HepG2 (cell line): ENCODE results near the gene PLA1A. TPM values are rescaled to one million over a fixed set of nuclear protein-coding genes. Genes with fewer than 3 reads are reported as not detected.
"Not testable (repeated sequence)": the region's sequence is repeated elsewhere in the genome, so short reads cannot be mapped to it uniquely, and the experiment has no call there.

ENCODE experiments used
- ATAC-seq: fragments of 200-7000 bp; cut with Tn5 transposase; 3 replicates; pipeline ENCODE4 v1.9.1; 2020; ENCODE audit warnings: mild to moderate bottlenecking, moderate library complexity
- BruUV-seq: library from RNA; stranded (reverse); fragments of 400-500 nt; replicated peaks from 2 replicates; lab custom pipeline; 2021; lab: Mats Ljungman, UMichigan
- CTCF ChIA-PET: fragments of 300-600 bp; formaldehyde crosslinking; extraction: SDS; loops from one replicate; lab custom pipeline; 2021; ENCODE audit warnings: low total read pairs, inconsistent platforms, low intra/inter-chr PET ratio; lab: Yijun Ruan, JAX
- POLR2A ChIA-PET: fragments of 350-600 bp; sonication (Branson Sonifier 250); formaldehyde crosslinking; loops from one replicate; lab custom pipeline; 2020; ENCODE audit warnings: antibody characterized with exemption, inconsistent platforms; lab: Yijun Ruan, JAX
- DNase-seq: peaks from one replicate; pipeline ENCODE4 v3.0.0-alpha.2; 2015; ENCODE audit warnings: low spot score
- FAIRE-seq: peaks from 3 replicates; lab custom pipeline; 2011; peaks lifted over from hg19 to GRCh38; lab: Jason Lieb, UNC
- H2AFZ ChIP-seq: one replicate; pipeline ENCODE4 v1.6.1; 2011; ENCODE audit warnings: low read length, inconsistent platforms
- H3K27ac ChIP-seq: fragments of 300-600 bp; 3 replicates; pipeline ENCODE4 v1.8.0; 2011; ENCODE audit warnings: mixed run types, mild to moderate bottlenecking, mixed read lengths, low read length, inconsistent platforms; ENCODE audit not compliant: insufficient read depth; ENCODE audit errors: extremely low read length
- H3K27me3 ChIP-seq, 2 experiments: fragments of 200-600 bp in 1 of 2; 2 replicates in 1 of 2; 3 replicates in 1 of 2; pipeline versions ENCODE4 v1.6.0 to v1.8.0; 2011; ENCODE audit warnings: low read length in 2 of 2, mild to moderate bottlenecking in 2 of 2, moderate library complexity in 2 of 2, inconsistent platforms in 1 of 2; ENCODE audit not compliant: insufficient read depth in 2 of 2, control insufficient read depth in 1 of 2
- H3K36me3 ChIP-seq, 2 experiments: fragments of 200-600 bp in 1 of 2; replicated peaks in 1 of 2; 2 replicates in 1 of 2; 3 replicates in 1 of 2; pipeline versions ENCODE4 v1.5.1 to v1.8.0; 2011; ENCODE audit warnings: low read length in 2 of 2, inconsistent platforms in 1 of 2; ENCODE audit not compliant: insufficient read depth in 2 of 2, control insufficient read depth in 1 of 2
- H3K4me1 ChIP-seq: 2 replicates; pipeline ENCODE4 v1.5.1; 2012; ENCODE audit warnings: low read length, inconsistent platforms; ENCODE audit not compliant: insufficient read depth
- H3K4me2 ChIP-seq: 2 replicates; pipeline ENCODE4 v1.6.0; 2011; ENCODE audit warnings: low read depth, low read length, inconsistent platforms
- H3K4me3 ChIP-seq, 3 experiments: fragments of 200-600 bp in 1 of 3; sonication (generic), shearing (Covaris generic) in 1 of 3; replicated peaks in 1 of 3; 2 replicates each; pipeline ENCODE4 v1.5.1; 2011 to 2016; ENCODE audit warnings: low read length in 3 of 3, inconsistent platforms in 2 of 3, low read depth in 2 of 3, mild to moderate bottlenecking in 2 of 3, control low read depth in 1 of 3, mixed read lengths in 1 of 3; ENCODE audit not compliant: insufficient read depth in 1 of 3
- H3K79me2 ChIP-seq: one replicate; pipeline ENCODE4 v1.6.1; 2011; ENCODE audit warnings: low read length, inconsistent platforms; ENCODE audit not compliant: insufficient read depth
- H3K9ac ChIP-seq: 2 replicates; pipeline ENCODE4 v1.6.0; 2011; ENCODE audit warnings: mild to moderate bottlenecking, low read depth, low read length, inconsistent platforms; ENCODE audit not compliant: insufficient read depth
- H3K9me3 ChIP-seq: 2 replicates; pipeline ENCODE4 v1.5.1; 2012; ENCODE audit warnings: mild to moderate bottlenecking, low read length
- H4K20me1 ChIP-seq: 2 replicates; pipeline ENCODE4 v1.6.0; 2011; ENCODE audit warnings: inconsistent platforms, mild to moderate bottlenecking, low read length, moderate library complexity; ENCODE audit not compliant: insufficient read depth
- CERS6 ChIP-seq: sonication (generic); formaldehyde crosslinking; IDR thresholded peaks from 2 replicates; pipeline ENCODE4 v1.5.0; 2020; ENCODE audit warnings: missing genetic modification reagents
- MEIS1 ChIP-seq: sonication (generic); formaldehyde crosslinking; IDR thresholded peaks from 2 replicates; pipeline ENCODE4 v1.9.0; 2021; ENCODE audit warnings: mild to moderate bottlenecking, missing genetic modification reagents, moderate library complexity, borderline replicate concordance
- WGBS: methylation state at CpG from one replicate; pipeline ENCODE4 v1.1.6; 2017; ENCODE audit warnings: low lambda C conversion rate; 5-methylcytosine and 5-hydroxymethylcytosine counted together
- in situ Hi-C: cut with HindIII; loops from 2 replicates; pipeline ENCODE4 v1.10.0; 2017; ENCODE audit warnings: low pct_unique_long_range_greater_than_20kb; ENCODE audit not compliant: extremely low pct_ligation_motif_present
- intact Hi-C: fragments of 100-400 bp; cut with micrococcal nuclease; formaldehyde crosslinking; loops from one replicate; pipeline ENCODE4 v1.10.0; 2022; ENCODE audit not compliant: unreplicated experiment
- polyA plus RNA-seq, 8 experiments: library from polyadenylated mRNA; depleted of rRNA in 3 of 8; stranded (reverse) in 7 of 8; unstranded in 1 of 8; fragments of >200 nt; fragmentation: Illumina TruSeq in 4 of 8; extraction: Trizol in 4 of 8; gene quantifications; 2 replicates each; pipeline versions ENCODE4 v1.2.1 to v1.2.3, GENCODE V29; 2011 to 2016; ENCODE audit warnings: low read depth in 4 of 8, missing spikeins in 1 of 8, mixed read lengths in 1 of 8; ENCODE audit not compliant: insufficient read depth in 1 of 8
- total RNA-seq, 5 experiments: library from RNA; depleted of rRNA; stranded (reverse); fragments of >200 nt; fragmentation: Illumina TruSeq; extraction: Trizol; gene quantifications; 2 replicates each; pipeline ENCODE4 v1.2.3, GENCODE V29; 2016; ENCODE audit warnings: low read depth in 1 of 5

PLA1A gene
- total and polyA plus RNA-seq, 2 of the 13 experiments (the other 11 are each of a cell fraction or from before 2014, with no cell fraction given): 0.11 to 0.18 TPM

- TF ChIP-seq MEIS1 (CRISPR knock-in tag): no peak
- no peak for TF ChIP-seq CERS6 (CRISPR knock-in tag)
Measured at GRCh38 chr3:119677641-119677934, 79.9 kb downstream of the PLA1A start (continued).

- POLR2A ChIA-PET: not testable (repeated sequence)
Measured at GRCh38 chr3:119678209-119678608, 80.5 kb downstream of the PLA1A start.

More at GRCh38 chr3:119678209-119678608, 80.5 kb downstream of the PLA1A start:
- peaks cover 3 to 13% of the 10 kb centered on the region in 2 experiments; a peak in 3 of 5 replicates for H3K36me3 ChIP-seq
- H3K9me3 ChIP-seq, intact Hi-C loops, DNase-seq, H3K4me3 ChIP-seq, FAIRE-seq, ATAC-seq, H2AFZ ChIP-seq, H3K27me3 ChIP-seq, H3K9ac ChIP-seq, H3K4me2 ChIP-seq, CTCF ChIA-PET, H3K79me2 ChIP-seq, H4K20me1 ChIP-seq, BruUV-seq, H3K27ac ChIP-seq: not testable (repeated sequence)
- in situ Hi-C loops: loop anchor here (25.0 kb wide), 3 partner anchors 266 to 791 kb away; partner anchors contain the start of gene TEX55
- H3K4me1 ChIP-seq: peaks cover 16% of the 10 kb centered on the region
- WGBS: 83% methylated on average over 10 of the region's 10 CpGs

Other genes starting within 250 kb of the PLA1A start
- gene TMEM39A, start 134.3 kb upstream of the PLA1A start, total RNA-seq (2016; rRNA removed; fragmentation: Illumina TruSeq; extraction: Trizol): 32.9 and 55.8 TPM in 2 replicates
- gene TMEM39A, start 134.3 kb upstream of the PLA1A start, polyA plus RNA-seq (2011; rRNA removed): 56.8 and 64.9 TPM in 2 replicates
- 14.2 and 22.9 TPM in 2 replicates for gene POGLUT1, start 128.9 kb upstream of the PLA1A start, total RNA-seq (2016; rRNA removed; fragmentation: Illumina TruSeq; extraction: Trizol)
- gene POGLUT1, start 128.9 kb upstream of the PLA1A start, polyA plus RNA-seq (2011; rRNA removed): 12.9 and 15.3 TPM in 2 replicates
- 77.8 and 78.2 TPM in 2 replicates for gene TIMMDC1, start 99.3 kb upstream of the PLA1A start, total RNA-seq (2016; rRNA removed; fragmentation: Illumina TruSeq; extraction: Trizol)
- 41.9 and 50.0 TPM in 2 replicates for gene TIMMDC1, start 99.3 kb upstream of the PLA1A start, polyA plus RNA-seq (2011; rRNA removed)
- gene CD80, start 38.3 kb upstream of the PLA1A start, total RNA-seq (2016; rRNA removed; fragmentation: Illumina TruSeq; extraction: Trizol): not detected in 2 replicates
- gene CD80, start 38.3 kb upstream of the PLA1A start, polyA plus RNA-seq (2011; rRNA removed): not detected in 2 replicates
- 0.15 TPM in 1 of 2 replicates, not detected in the other for gene ADPRH, start 18.4 kb upstream of the PLA1A start, total RNA-seq (2016; rRNA removed; fragmentation: Illumina TruSeq; extraction: Trizol)
- 0.01 and 0.07 TPM in 2 replicates for gene ADPRH, start 18.4 kb upstream of the PLA1A start, polyA plus RNA-seq (2011; rRNA removed)
- gene POPDC2, start 62.7 kb downstream of the PLA1A start, total RNA-seq (2016; rRNA removed; fragmentation: Illumina TruSeq; extraction: Trizol): 0.18 TPM in 1 of 2 replicates, not detected in the other
- 0.55 and 0.58 TPM in 2 replicates for gene POPDC2, start 62.7 kb downstream of the PLA1A start, polyA plus RNA-seq (2011; rRNA removed)
- gene COX17, start 79.5 kb downstream of the PLA1A start, total RNA-seq (2016; rRNA removed; fragmentation: Illumina TruSeq; extraction: Trizol): 51.0 and 66.2 TPM in 2 replicates
- gene COX17, start 79.5 kb downstream of the PLA1A start, polyA plus RNA-seq (2011; rRNA removed): 34.3 and 41.4 TPM in 2 replicates
- not detected in 2 replicates for gene CFAP91, start 105.1 kb downstream of the PLA1A start, total RNA-seq (2016; rRNA removed; fragmentation: Illumina TruSeq; extraction: Trizol)
- not detected in 2 replicates for gene CFAP91, start 105.1 kb downstream of the PLA1A start, polyA plus RNA-seq (2011; rRNA removed)
- gene NR1I2, start 184.2 kb downstream of the PLA1A start, total RNA-seq (2016; rRNA removed; fragmentation: Illumina TruSeq; extraction: Trizol): 10.9 and 13.4 TPM in 2 replicates
- gene NR1I2, start 184.2 kb downstream of the PLA1A start, polyA plus RNA-seq (2011; rRNA removed): 8.8 and 9.8 TPM in 2 replicates